Stimulated activated CD8-positive, alpha-beta memory T cell treated with anti-CD3 and anti-CD28 coated beads, Interleukin-15, amount 100 ng/mL, for 48 hours (primary cell): ENCODE measurements around the gene ZNF25.
"Not testable (repeated sequence)": the region's sequence is repeated elsewhere in the genome, so short reads cannot be mapped to it uniquely, and the experiment has no call there.

Experiments used
- DNase-seq, 2 donors: peaks; one replicate each; pipeline ENCODE4 v3.0.0-alpha.2; 2020; ENCODE audit warnings: low read depth in 2 of 2

The ZNF25 gene

DNA sequence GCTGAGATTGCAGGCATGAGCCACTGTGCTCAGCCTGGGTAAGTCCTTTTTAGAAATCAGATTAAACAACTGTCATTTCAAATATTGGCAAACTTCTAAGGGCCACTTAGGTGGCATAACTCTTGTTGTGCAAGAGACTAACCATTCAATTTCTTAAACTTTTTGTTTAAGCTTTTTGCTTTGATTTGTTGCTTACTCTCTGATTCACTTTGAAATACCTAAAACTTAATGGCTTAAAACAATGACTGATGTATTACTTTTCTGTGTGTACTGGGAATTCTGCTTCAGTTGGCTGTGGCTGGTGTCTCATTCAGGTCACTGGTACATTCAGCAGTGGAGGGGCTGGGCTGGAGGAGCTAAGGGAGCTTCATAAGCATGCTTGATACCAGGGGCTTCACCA, 28.9 kb downstream of the ZNF25 start:
- no peak for DNase-seq

DNA sequence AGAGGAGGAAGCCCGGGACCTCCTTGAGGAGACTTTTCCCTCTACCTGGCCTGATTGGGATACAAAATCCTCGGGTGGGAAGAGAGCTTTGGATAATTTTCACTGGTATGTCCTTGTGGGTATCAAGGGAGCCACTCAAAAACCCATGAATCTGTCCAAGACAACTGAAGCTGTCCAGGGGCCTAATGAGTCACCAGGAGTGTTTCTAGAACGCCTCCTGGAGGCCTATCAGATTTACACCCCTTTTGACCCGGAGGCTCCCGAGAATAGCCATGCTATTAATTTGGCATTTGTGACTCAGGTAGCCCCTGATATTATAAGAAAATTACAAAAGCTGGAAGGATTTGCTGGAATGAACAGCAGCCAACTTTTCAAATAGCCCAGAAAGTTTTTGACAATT, 38.6 kb downstream of the ZNF25 start:
- DNase-seq: no peak

DNA sequence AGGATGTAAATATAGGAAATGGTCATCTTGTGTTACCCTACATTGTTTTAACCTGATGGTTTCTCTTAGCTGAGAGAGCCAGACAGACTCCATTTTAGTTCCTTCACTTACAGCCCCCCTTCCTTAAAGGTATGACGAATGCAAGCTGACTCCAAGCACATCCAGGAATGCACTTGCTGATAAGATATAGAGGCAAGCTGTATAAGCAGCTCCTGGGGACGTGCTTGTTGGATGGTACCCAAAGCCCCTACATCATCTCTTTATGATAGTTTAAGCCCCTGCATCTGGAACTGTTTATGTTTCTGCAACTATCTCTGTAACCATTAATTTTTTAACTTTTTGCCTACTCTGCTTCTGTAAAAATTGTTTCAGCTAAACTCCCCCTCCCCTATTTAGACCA, 41.7 kb downstream of the ZNF25 start:
- no peak for DNase-seq

DNA sequence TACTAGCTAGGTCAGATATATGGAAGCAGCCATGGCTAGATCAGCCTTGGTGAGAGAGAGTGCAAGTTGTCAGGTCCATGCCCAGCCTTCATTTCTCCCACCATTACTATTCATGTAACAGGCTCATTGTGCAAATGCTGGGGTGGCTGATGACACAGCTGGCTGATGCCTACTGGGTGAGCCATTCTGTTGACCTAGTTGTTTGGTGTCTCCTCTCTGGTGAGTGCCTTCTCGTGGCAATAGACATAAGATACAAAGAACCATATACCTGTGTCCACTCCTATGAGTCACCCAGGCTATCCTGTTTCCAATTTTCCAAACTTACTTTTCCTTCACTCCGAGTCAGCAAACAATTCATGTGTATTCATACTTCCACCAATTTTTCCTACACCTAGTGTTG, 46.0 kb downstream of the ZNF25 start:
- no peak for DNase-seq

DNA sequence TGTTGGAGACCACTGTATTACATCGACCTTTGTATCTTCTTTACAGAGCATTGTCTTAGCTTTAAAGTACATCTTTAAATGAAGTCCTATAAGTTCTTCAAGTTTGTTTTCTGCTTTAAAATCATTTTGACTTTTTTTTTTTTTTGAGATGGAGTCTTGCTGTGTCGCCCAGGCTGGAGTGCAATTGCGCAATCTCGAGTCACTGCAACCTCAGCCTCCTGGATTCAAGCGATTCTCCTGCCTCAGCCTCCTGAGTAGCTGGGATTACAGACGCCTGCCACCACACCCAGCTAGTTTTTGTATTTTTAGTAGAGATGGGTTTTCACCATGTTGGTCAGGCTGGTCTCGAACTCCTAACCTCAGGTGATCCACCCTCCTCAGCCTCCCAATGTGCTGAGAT, 68.3 kb downstream of the ZNF25 start:
- DNase-seq: not testable (repeated sequence)

DNA sequence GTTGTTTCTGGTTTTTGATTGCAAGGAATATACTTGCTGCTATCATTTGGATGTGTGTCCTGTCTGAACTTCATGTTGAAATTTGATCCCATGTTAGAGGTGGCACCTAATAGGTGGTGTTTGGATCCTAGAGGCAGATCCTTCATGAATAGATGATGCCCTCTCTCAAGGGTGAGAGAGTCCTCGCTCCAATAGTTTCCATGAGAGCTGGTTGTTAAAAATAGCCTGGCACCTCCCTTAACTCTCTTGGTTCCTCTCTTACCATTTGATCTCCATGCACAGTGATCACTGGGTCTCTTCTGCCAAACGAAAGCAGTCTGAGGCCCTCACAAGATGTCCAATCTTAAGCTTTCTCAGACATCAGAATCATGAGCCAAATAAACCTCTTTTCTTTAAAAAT, 70.1 kb downstream of the ZNF25 start:
- DNase-seq: no peak
